ENCODE data around the gene ZNF366.

ZNF366 gene

GRCh38 chr5:72441094-72441723 is 66.0 kb downstream of the ZNF366 start:
- DNase-seq (ENCODE audit: low read depth), result no peak

GRCh38 chr5:72440207-72440638 is 67.0 kb downstream of the ZNF366 start:
- DNase-seq (ENCODE audit: low read depth), result no peak

GRCh38 chr5:72439192-72439591 is 68.0 kb downstream of the ZNF366 start:
- DNase-seq (ENCODE audit: low read depth), result no peak

- DNase-seq (ENCODE audit: low read depth), result no peak
These were observed 69.1 kb downstream of the ZNF366 start for GRCh38 chr5:72438141-72438540.

GRCh38 chr5:72436796-72437471 is 70.3 kb downstream of the ZNF366 start:
- no peak for DNase-seq (ENCODE audit: low read depth)

- no peak for DNase-seq (ENCODE audit: low read depth)
These were observed 72.3 kb downstream of the ZNF366 start for GRCh38 chr5:72434781-72435437.

- no peak for DNase-seq (ENCODE audit: low read depth)
These were observed 73.0 kb downstream of the ZNF366 start for GRCh38 chr5:72434056-72434780.

- no peak for DNase-seq (ENCODE audit: low read depth)
These were observed 73.7 kb downstream of the ZNF366 start for GRCh38 chr5:72433522-72433921.

- DNase-seq (ENCODE audit: low read depth), result no peak
These were observed 78.5 kb downstream of the ZNF366 start for GRCh38 chr5:72428669-72429068.

- no peak for DNase-seq (ENCODE audit: low read depth)
These were observed 79.4 kb downstream of the ZNF366 start for GRCh38 chr5:72427488-72428437.

- no peak for DNase-seq (ENCODE audit: low read depth)
These were observed 80.2 kb downstream of the ZNF366 start for GRCh38 chr5:72427016-72427415.

GRCh38 chr5:72426019-72426418 is 81.2 kb downstream of the ZNF366 start:
- DNase-seq (ENCODE audit: low read depth), result no peak

- DNase-seq (ENCODE audit: low read depth), result no peak
These were observed 88.9 kb downstream of the ZNF366 start for GRCh38 chr5:72418271-72418670.

- DNase-seq (ENCODE audit: low read depth), result no peak
These were observed 89.7 kb downstream of the ZNF366 start for GRCh38 chr5:72417333-72418062.

- no peak for DNase-seq (ENCODE audit: low read depth)
These were observed 91.4 kb downstream of the ZNF366 start for GRCh38 chr5:72415616-72416325.

GRCh38 chr5:72412283-72413055 is 94.7 kb downstream of the ZNF366 start:
- DNase-seq (ENCODE audit: low read depth), result no peak

GRCh38 chr5:72410688-72411295 is 96.4 kb downstream of the ZNF366 start:
- DNase-seq (ENCODE audit: low read depth), result no peak

GRCh38 chr5:72408603-72409002 is 98.6 kb downstream of the ZNF366 start:
- no peak for DNase-seq (ENCODE audit: low read depth)

GRCh38 chr5:72408127-72408526 is 99.1 kb downstream of the ZNF366 start:
- DNase-seq (ENCODE audit: low read depth), result no peak

All from stimulated activated CD8-positive, alpha-beta memory T cell treated with anti-CD3 and anti-CD28 coated beads, Interleukin-15, amount 100 ng/mL, for 24 hours (primary cell).